Measurements from ENCODE around the gene ZBTB49. TPM values are rescaled to one million over a fixed set of nuclear protein-coding genes. Genes with fewer than 3 reads are reported as not detected.

ZBTB49 gene
- total RNA-seq, 3 donors from 2014 or later (not counting 1 experiment from before 2014, with no cell fraction given), result 19.3 to 36.5 (median 30.0) TPM

GRCh38 chr4:4308800-4309441 lies 18.9 kb downstream of the ZBTB49 start:
- H3K4me1 Mint-ChIP-seq, result peaks cover 12 to 17% of the 10 kb centered on the region in 2 donors
- no peaks in the 10 kb centered on the region for H3K9me3 Mint-ChIP-seq
- TF ChIP-seq CTCF (IDR thresholded peaks at IDR 0.05), result no peak
- peaks cover 7% of the 10 kb centered on the region for H3K36me3 Mint-ChIP-seq
- H3K27me3 ChIP-seq (ENCODE audit: control insufficient read depth, insufficient read depth, low read length), result no peaks in the 10 kb centered on the region
- no peaks in the 10 kb centered on the region for H3K27me3 Mint-ChIP-seq (ENCODE audit: low read depth in 2 of 2)
- no peaks in the 10 kb centered on the region for H3K9me3 ChIP-seq (ENCODE audit: control insufficient read depth, insufficient read depth, low read length)
- intact Hi-C loops (cut with micrococcal nuclease), result no loop called here
- H3K4me1 ChIP-seq (ENCODE audit: control insufficient read depth, insufficient read depth, low read length), result no peaks in the 10 kb centered on the region
- peaks cover 34% of the 10 kb centered on the region for H3K36me3 ChIP-seq (ENCODE audit: control insufficient read depth, insufficient read depth, low read length)
- ATAC-seq, result no peak
- H3K4me3 Mint-ChIP-seq, result no peak overlapping the region
- H3K4me3 ChIP-seq (ENCODE audit: low read length), result no peak overlapping the region
- H3K27ac ChIP-seq (ENCODE audit: low read length), result no peak overlapping the region
- WGBS (ENCODE audit: insufficient coverage), result 94% methylated on average over 6 of the region's 9 CpGs
- no peak for DNase-seq
- H3K27ac Mint-ChIP-seq, result no peak overlapping the region

- Histone ChIP-seq H3K4me1 (ENCODE audit: control insufficient read depth, insufficient read depth, low read length) (no peaks in the 10 kb centered on the region), H3K36me3 (ENCODE audit: control insufficient read depth, insufficient read depth, low read length) (peaks cover 40% of the 10 kb centered on the region), H3K9me3 (ENCODE audit: control insufficient read depth, insufficient read depth, low read length) (no peaks in the 10 kb centered on the region), H3K27ac (ENCODE audit: low read length) (no peak overlapping the region), H3K27me3 (ENCODE audit: control insufficient read depth, insufficient read depth, low read length) (no peaks in the 10 kb centered on the region), H3K4me3 (ENCODE audit: low read length) (no peak overlapping the region)
- intact Hi-C loops (cut with micrococcal nuclease), result no loop called here
- 90% methylated on average over 4 of the region's 4 CpGs for WGBS (ENCODE audit: insufficient coverage)
- TF ChIP-seq CTCF (IDR thresholded peaks at IDR 0.05), result no peak
- DNase-seq (no peak), ATAC-seq (no peak)
- Mint-ChIP-seq H3K36me3 (peaks cover 7% of the 10 kb centered on the region), H3K9me3 (no peaks in the 10 kb centered on the region), H3K27ac (no peak overlapping the region), H3K27me3 (ENCODE audit: low read depth in 2 of 2) (no peaks in the 10 kb centered on the region), H3K4me3 (no peak overlapping the region), H3K4me1 (peaks cover 5 to 10% of the 10 kb centered on the region in 2 donors)
These were observed 21.1 kb downstream of the ZBTB49 start for GRCh38 chr4:4311193-4311592.

GRCh38 chr4:4315461-4316149 lies 25.6 kb downstream of the ZBTB49 start:
- intact Hi-C loops (cut with micrococcal nuclease), result no loop called here
- Histone ChIP-seq H3K4me1 (ENCODE audit: control insufficient read depth, insufficient read depth, low read length) (no peaks in the 10 kb centered on the region), H3K9me3 (ENCODE audit: control insufficient read depth, insufficient read depth, low read length) (no peaks in the 10 kb centered on the region), H3K36me3 (ENCODE audit: control insufficient read depth, insufficient read depth, low read length) (peaks cover 45% of the 10 kb centered on the region), H3K27ac (ENCODE audit: low read length) (no peak overlapping the region), H3K4me3 (ENCODE audit: low read length) (no peak overlapping the region), H3K27me3 (ENCODE audit: control insufficient read depth, insufficient read depth, low read length) (no peaks in the 10 kb centered on the region)
- Mint-ChIP-seq H3K27me3 (ENCODE audit: low read depth in 2 of 2) (no peaks in the 10 kb centered on the region), H3K9me3 (no peaks in the 10 kb centered on the region), H3K4me3 (no peak overlapping the region), H3K36me3 (peaks cover 7% of the 10 kb centered on the region), H3K4me1 (no peaks in the 10 kb centered on the region), H3K27ac (peak overlapping the region in 1 of 2 donors; percentile 5)
- 89% methylated on average over 12 of the region's 12 CpGs for WGBS (ENCODE audit: insufficient coverage)
- TF ChIP-seq CTCF (IDR thresholded peaks at IDR 0.05), result no peak
- DNase-seq, result no peak
- no peak for ATAC-seq

Data from natural killer cell (primary cell).